HepG2 (cell line): Measurements from ENCODE around the gene EHD1. TPM values are rescaled to one million over a fixed set of nuclear protein-coding genes. Genes with fewer than 3 reads are reported as not detected.

ENCODE experiments used
- DMAP1 ChIP-seq: IDR thresholded peaks from 2 replicates; pipeline ENCODE4 v1.6.1; 2016
- GTF3A ChIP-seq: sonication (generic); formaldehyde crosslinking; conservative IDR thresholded peaks from 2 replicates; pipeline ENCODE4 v1.4.0; 2020; ENCODE audit warnings: mild to moderate bottlenecking, missing genetic modification reagents
- HNRNPL ChIP-seq: fragments of 200-400 bp; formaldehyde crosslinking; IDR thresholded peaks from 2 replicates; pipeline ENCODE4 v1.6.1; 2017; ENCODE audit warnings: mild to moderate bottlenecking, low read depth, low read length
- KAT8 ChIP-seq: IDR thresholded peaks from 2 replicates; pipeline ENCODE4 v1.6.1; 2016; ENCODE audit warnings: missing genetic modification reagents, missing compliant biosample characterization
- KDM1A ChIP-seq: IDR thresholded peaks from 2 replicates; pipeline ENCODE4 v1.6.1; 2016; ENCODE audit warnings: missing compliant biosample characterization
- KDM3A ChIP-seq: IDR thresholded peaks from 2 replicates; pipeline ENCODE4 v1.6.1; 2018; ENCODE audit warnings: low read depth, missing compliant biosample characterization
- MAF1 ChIP-seq: sonication (generic); formaldehyde crosslinking; IDR thresholded peaks from 2 replicates; pipeline ENCODE4 v1.5.0; 2020; ENCODE audit warnings: missing genetic modification reagents, borderline replicate concordance
- POLR2G ChIP-seq: fragments of 200-400 bp; formaldehyde crosslinking; IDR thresholded peaks from 2 replicates; pipeline ENCODE4 v1.6.1; 2018; ENCODE audit warnings: mild to moderate bottlenecking, low read depth, low read length, moderate library complexity
- SOX13 ChIP-seq, 3 experiments: fragments of 450-650 bp in 1 of 3; sonication (generic) in 1 of 3; formaldehyde crosslinking in 1 of 3; IDR thresholded peaks in 2 of 3; conservative IDR thresholded peaks in 1 of 3; 2 replicates each; pipeline versions ENCODE4 v1.5.0 to v1.6.1; 2016 to 2020; ENCODE audit warnings: antibody characterized with exemption in 1 of 3, mild to moderate bottlenecking in 1 of 3, missing compliant biosample characterization in 1 of 3, missing genetic modification reagents in 1 of 3, moderate library complexity in 1 of 3
- ZBTB42 ChIP-seq: sonication (generic); formaldehyde crosslinking; IDR thresholded peaks from 2 replicates; pipeline ENCODE4 v1.5.0; 2020; ENCODE audit warnings: mild to moderate bottlenecking, missing genetic modification reagents
- ZGPAT ChIP-seq: IDR thresholded peaks from 2 replicates; pipeline ENCODE4 v1.6.1; 2016; ENCODE audit warnings: mild to moderate bottlenecking
- ZNF574 ChIP-seq: sonication (generic); formaldehyde crosslinking; IDR thresholded peaks from 2 replicates; pipeline ENCODE4 v1.4.0; 2020; ENCODE audit warnings: missing genetic modification reagents
- ZNF687 ChIP-seq: sonication (generic); formaldehyde crosslinking; IDR thresholded peaks from 2 replicates; pipeline ENCODE4 v1.5.1; 2020; ENCODE audit warnings: mild to moderate bottlenecking, missing genetic modification reagents, moderate library complexity
- polyA plus RNA-seq, 8 experiments: library from polyadenylated mRNA; depleted of rRNA in 3 of 8; stranded (reverse) in 7 of 8; unstranded in 1 of 8; fragments of >200 nt; fragmentation: Illumina TruSeq in 4 of 8; extraction: Trizol in 4 of 8; gene quantifications; 2 replicates each; pipeline versions ENCODE4 v1.2.1 to v1.2.3, GENCODE V29; 2011 to 2016; ENCODE audit warnings: low read depth in 4 of 8, missing spikeins in 1 of 8, mixed read lengths in 1 of 8; ENCODE audit not compliant: insufficient read depth in 1 of 8
- total RNA-seq, 5 experiments: library from RNA; depleted of rRNA; stranded (reverse); fragments of >200 nt; fragmentation: Illumina TruSeq; extraction: Trizol; gene quantifications; 2 replicates each; pipeline ENCODE4 v1.2.3, GENCODE V29; 2016; ENCODE audit warnings: low read depth in 1 of 5
- TF ChIP-seq, protein P1 (sequence below): sonication (generic); formaldehyde crosslinking; IDR thresholded peaks from 2 replicates; pipeline ENCODE4 v1.5.1; 2020; ENCODE audit warnings: missing genetic modification reagents, mild to moderate bottlenecking, borderline replicate concordance
- TF ChIP-seq, protein P2 (sequence below): sonication (generic); formaldehyde crosslinking; IDR thresholded peaks from 2 replicates; pipeline ENCODE4 v1.8.0; 2022; ENCODE audit warnings: mild to moderate bottlenecking, missing genetic modification reagents, borderline replicate concordance

The EHD1 gene
- total and polyA plus RNA-seq, 2 of the 13 experiments (the other 11 are each of a cell fraction or from before 2014, with no cell fraction given) = 23.6 to 26.6 TPM

GRCh38 chr11:64894070-64894811 lies 15.8 kb upstream of the EHD1 start (continued):
- TF ChIP-seq, protein P1, sequence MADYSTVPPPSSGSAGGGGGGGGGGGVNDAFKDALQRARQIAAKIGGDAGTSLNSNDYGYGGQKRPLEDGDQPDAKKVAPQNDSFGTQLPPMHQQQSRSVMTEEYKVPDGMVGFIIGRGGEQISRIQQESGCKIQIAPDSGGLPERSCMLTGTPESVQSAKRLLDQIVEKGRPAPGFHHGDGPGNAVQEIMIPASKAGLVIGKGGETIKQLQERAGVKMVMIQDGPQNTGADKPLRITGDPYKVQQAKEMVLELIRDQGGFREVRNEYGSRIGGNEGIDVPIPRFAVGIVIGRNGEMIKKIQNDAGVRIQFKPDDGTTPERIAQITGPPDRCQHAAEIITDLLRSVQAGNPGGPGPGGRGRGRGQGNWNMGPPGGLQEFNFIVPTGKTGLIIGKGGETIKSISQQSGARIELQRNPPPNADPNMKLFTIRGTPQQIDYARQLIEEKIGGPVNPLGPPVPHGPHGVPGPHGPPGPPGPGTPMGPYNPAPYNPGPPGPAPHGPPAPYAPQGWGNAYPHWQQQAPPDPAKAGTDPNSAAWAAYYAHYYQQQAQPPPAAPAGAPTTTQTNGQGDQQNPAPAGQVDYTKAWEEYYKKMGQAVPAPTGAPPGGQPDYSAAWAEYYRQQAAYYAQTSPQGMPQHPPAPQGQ (CRISPR knock-in tag) = 0 out of 2 replicates have a peak, but pooled peaks have one; percentile 62
- TF ChIP-seq KDM3A (peak; percentile 88), ZNF574 (CRISPR knock-in tag) (peak; percentile 77), KDM1A (CRISPR knock-in tag) (peak; percentile 57; the same call in 1 of the 2 replicates), SOX13 (IDR thresholded peaks at IDR 0.05) (0 out of 2 replicates have a peak, but pooled peaks have one; percentile 36), SOX13 (CRISPR knock-in tag; conservative IDR thresholded peaks at IDR 0.05 in 1 of 2, IDR thresholded peaks at IDR 0.05 in 1 of 2) (peak in 1 of 2 experiments; percentile 59; a peak in 2 of 4 replicates), MAF1 (CRISPR knock-in tag) (peak; percentile 62; the same call in 1 of the 2 replicates), HNRNPL (peak; percentile 100), DMAP1 (peak; percentile 59; the same call in 1 of the 2 replicates), POLR2G (peak; percentile 26; the same call in 1 of the 2 replicates), GTF3A (CRISPR knock-in tag) (no peak), ZGPAT (CRISPR knock-in tag) (peak; percentile 42; the same call in 1 of the 2 replicates), ZBTB42 (no peak; the same call in 1 of the 2 replicates), ZNF687 (CRISPR knock-in tag) (peak; percentile 76), KAT8 (CRISPR knock-in tag) (peak; percentile 43; the same call in 1 of the 2 replicates)
- TF ChIP-seq, protein P2, sequence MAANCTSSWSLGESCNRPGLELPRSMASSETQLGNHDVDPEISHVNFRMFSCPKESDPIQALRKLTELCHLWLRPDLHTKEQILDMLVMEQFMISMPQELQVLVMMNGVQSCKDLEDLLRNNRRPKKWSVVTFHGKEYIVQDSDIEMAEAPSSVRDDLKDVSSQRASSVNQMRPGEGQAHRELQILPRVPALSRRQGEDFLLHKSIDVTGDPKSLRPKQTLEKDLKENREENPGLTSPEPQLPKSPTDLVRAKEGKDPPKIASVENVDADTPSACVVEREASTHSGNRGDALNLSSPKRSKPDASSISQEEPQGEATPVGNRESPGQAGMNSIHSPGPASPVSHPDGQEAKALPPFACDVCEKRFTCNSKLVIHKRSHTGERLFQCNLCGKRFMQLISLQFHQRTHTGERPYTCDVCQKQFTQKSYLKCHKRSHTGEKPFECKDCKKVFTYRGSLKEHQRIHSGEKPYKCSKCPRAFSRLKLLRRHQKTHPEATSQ (CRISPR knock-in tag) = peak; percentile 85; the same call in 1 of the 2 replicates
